GM10266 (cell line): ENCODE measurements around the gene CDC42EP4.
"Not testable (repeated sequence)": the region's sequence is repeated elsewhere in the genome, so short reads cannot be mapped to it uniquely, and the experiment has no call there.

Experiments used
- DNase-seq: peaks from one replicate; pipeline ENCODE4 v3.0.0; 2012; ENCODE audit errors: extremely low spot score
- TF ChIP-seq, protein P1 (sequence below): IDR thresholded peaks from 2 replicates; pipeline ENCODE4 v1.5.1; 2012; ENCODE audit warnings: mild to moderate bottlenecking, low read depth; ENCODE audit not compliant: control insufficient read depth, insufficient read depth; ENCODE audit errors: missing control alignments

The CDC42EP4 gene

DNA sequence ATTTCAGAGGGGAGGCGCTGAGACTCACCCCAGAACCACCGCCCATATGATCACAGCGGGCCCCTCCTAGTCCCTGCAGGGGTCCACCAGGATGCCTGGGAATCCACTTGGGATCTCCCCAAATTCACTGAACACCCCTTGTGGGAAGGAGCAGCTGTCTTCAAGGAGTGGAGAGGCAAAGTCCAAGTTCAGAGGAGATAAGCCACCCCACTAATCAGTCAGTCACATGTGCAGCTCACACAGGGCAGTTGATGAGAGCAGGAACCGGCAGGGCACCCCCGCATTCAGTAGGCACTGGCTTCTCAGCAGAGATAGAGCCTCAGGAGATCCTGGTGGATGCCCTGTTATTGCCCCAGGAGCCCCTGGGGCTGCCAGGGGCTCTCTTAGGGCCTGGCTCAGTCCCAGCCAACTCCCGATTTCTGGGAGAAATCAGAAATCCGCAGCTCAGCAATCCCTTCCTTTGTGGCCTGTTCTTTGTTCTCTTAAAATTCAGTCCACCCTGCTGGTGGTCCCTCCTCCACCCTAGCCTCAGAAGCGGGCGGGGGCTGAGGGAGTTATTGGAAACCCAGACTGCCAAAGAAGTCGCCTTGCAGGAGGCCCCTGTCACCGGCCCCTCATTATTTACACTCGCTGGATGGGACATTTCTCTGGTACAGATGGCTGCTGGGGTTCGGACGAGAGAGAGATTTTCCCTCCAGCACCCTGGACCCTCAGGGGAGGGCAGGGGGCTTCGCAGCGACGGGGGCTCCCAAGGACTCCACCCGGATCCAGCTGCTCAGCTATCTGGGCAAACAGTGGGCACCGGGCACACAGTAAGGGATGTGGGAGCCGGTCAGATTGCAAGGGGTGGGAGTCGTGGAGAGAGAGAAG, 1.8 kb downstream of the CDC42EP4 start:
- no peak for DNase-seq
- TF ChIP-seq, protein P1, sequence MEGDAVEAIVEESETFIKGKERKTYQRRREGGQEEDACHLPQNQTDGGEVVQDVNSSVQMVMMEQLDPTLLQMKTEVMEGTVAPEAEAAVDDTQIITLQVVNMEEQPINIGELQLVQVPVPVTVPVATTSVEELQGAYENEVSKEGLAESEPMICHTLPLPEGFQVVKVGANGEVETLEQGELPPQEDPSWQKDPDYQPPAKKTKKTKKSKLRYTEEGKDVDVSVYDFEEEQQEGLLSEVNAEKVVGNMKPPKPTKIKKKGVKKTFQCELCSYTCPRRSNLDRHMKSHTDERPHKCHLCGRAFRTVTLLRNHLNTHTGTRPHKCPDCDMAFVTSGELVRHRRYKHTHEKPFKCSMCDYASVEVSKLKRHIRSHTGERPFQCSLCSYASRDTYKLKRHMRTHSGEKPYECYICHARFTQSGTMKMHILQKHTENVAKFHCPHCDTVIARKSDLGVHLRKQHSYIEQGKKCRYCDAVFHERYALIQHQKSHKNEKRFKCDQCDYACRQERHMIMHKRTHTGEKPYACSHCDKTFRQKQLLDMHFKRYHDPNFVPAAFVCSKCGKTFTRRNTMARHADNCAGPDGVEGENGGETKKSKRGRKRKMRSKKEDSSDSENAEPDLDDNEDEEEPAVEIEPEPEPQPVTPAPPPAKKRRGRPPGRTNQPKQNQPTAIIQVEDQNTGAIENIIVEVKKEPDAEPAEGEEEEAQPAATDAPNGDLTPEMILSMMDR: no peak

DNA sequence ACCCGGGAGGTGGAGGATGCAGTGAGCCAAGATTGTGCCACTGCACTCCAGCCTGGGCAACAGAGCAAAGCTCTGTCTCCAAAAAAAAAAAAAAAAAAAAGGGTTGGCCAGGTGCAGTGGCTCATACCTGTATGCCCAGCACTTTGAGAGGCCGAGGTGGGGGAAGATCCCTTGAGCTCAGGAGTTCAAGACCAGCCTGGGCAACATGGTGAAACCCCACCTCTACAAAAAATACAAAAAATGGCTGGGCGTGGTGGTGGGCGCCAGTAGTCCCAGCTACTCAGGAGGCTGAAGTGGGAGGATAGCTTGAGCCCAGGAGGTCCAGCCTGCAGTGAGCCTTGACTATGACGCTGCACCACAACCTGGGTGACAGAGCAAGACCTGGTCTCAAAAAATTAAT, 2.8 kb downstream of the CDC42EP4 start:
- DNase-seq: not testable (repeated sequence)

DNA sequence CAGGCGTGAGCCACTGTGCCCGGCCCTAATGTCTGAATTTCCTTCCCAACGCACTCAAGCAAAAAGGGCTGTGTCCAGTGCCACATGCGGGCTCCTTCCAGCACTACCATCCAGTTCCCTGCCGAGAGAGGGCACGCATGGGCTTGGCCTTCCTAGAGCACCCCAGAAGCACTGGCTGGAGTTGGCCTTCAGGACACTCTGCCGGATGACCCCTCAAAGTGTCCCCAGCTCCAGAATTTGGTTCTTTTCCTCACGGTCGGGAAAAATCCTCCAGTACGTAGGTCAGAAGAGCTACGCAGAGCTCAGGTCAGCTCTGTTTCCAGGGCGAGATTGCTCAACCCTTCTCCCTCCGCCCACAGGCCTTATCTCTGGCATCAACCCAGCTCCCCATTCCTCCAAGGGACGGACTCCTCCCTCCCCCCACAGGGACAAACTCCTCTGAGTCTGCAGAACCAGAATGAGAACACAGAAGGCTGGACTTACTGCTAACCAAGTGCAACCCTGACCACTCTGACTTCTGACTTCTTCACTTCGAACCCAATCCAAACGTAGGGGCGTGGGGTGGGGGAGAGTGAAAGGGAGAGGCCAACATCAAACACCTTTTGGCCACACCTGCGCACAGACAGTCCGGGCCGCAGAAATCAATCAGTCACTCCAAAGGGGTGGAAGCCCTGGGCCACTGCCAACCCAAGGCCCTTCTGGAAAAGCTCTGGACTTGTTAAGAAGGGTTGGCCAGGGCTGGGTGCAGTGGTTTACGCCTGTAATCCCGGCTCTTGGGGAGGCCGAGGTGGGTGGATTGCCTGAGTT, 3.6 kb downstream of the CDC42EP4 start:
- DNase-seq: no peak
- TF ChIP-seq, protein P1: no peak

DNA sequence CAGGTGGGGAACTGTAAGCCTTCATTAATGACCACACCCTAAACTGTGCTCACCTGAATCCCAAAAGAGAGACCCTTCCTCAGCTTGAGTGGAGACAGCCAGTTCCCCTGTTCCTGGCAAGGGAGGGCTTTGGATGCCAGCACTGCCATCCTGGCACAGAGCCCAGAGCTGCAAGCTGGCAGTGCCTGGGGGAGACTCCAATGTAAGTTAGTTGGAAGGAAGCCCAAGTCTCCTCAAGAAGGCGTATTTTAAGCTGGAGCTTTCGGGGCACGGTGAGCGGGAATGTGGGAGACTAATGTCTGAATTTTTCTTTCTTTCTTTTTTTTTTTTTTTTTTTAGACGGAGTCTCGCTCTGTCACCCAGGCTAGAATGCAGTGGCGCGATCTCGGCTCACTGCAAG, 4.7 kb downstream of the CDC42EP4 start:
- no peak for DNase-seq
- TF ChIP-seq, protein P1: no peak

DNA sequence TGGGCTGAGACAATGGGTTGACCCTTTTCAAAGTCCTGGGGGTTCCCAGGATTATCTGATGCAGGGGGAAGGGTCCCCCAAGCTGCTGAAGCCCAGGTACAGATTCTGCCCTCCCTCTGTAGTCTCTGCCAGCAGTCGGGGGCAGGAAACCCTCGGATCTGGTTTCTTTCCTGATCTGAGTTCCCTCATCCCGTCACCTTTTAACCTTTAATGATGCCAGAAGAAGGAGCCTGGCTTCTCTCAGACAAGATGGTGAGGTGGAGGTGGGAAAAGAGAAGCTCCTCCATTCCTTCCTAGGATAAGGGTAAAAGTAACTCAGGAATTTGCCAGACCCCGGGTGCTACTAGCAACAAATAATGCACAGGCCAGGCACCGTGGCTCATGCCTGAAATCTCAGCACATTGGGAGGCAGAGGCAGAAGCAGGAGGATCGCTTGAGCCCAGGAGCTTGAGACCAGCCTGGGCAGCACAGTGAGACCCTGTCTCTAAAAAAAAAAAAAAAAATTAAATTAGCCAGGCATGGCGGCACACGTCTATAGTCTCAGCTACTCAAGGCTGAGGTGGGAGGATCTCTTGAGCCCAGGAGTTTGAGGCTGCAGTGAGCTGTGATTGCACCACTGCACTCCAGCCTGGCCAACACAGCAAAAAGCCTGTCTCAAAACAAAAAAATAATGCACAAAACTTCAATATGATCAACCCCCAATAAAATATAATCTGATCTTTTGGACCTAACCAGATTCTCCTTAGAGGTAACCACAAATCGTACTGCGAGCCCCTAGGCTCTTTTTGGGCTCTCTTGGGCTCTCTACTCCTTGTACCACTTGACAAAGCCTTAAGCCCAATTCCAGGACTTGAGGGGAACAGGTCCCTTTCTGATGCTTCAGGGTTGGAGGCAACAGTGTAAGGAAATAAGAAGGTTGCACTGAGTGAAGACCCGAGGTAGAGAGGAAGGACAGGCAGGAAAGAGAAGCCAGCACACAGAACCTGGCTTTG, 5.7 kb downstream of the CDC42EP4 start:
- TF ChIP-seq, protein P1: no peak
- DNase-seq: no peak

DNA sequence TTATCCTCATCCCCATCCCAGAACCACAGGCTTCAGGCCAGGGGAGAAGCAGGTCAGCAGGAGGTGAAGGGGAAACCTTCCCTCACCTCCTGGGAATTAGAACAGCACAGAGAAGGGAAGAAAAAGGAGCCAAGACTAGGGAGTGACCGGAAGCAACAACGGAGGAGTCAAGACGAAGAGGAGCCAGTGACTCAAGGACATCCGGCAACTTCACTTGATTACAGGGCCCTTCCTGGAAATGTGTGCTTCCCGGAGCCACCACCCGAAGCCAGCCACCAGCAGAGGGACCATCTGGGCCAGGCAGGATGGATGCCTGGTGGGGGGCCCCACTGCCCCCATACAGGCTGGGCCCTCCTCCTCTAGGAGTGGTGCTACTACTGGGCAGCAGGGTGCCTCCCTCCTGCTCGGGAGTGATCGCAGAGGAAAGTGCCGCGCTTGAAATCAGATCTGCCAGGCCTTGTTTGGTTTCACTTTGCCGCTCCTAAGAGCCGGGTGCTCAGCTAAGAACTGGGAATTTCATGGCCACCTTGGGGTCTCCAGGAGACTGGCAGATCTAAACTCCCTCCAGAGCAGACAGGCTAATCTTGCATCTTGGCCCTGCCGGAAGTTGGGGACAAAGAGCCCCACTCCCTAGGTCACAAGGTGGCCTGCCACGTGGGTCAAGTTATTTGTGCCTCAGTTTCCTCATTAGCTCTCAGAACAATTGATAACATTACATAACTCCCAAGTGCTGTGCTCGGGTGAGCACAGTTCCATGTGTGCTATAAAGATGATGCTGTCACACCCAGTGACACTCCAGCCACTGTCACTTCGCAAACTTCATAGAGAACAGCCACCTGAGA, 6.6 kb downstream of the CDC42EP4 start:
- TF ChIP-seq, protein P1: no peak

More for the DNA sequence above, 6.6 kb downstream of the CDC42EP4 start:
- no peak for DNase-seq
